GM12892 (cell line): ENCODE measurements around the gene LLGL2.

Experiments used
- POLR2A ChIP-seq: IDR thresholded peaks from 2 replicates; pipeline ENCODE4 v1.6.1; 2011; ENCODE audit warnings: low read depth, low read length, control low read depth
- POLR2AphosphoS5 ChIP-seq: IDR thresholded peaks from 2 replicates; pipeline ENCODE4 v1.6.1; 2011; ENCODE audit warnings: low read depth, low read length, control low read depth
- TAF1 ChIP-seq: IDR thresholded peaks from 2 replicates; pipeline ENCODE4 v1.6.1; 2011; ENCODE audit warnings: low read depth, mild to moderate bottlenecking, control low read depth, low read length, borderline replicate concordance

DNA sequence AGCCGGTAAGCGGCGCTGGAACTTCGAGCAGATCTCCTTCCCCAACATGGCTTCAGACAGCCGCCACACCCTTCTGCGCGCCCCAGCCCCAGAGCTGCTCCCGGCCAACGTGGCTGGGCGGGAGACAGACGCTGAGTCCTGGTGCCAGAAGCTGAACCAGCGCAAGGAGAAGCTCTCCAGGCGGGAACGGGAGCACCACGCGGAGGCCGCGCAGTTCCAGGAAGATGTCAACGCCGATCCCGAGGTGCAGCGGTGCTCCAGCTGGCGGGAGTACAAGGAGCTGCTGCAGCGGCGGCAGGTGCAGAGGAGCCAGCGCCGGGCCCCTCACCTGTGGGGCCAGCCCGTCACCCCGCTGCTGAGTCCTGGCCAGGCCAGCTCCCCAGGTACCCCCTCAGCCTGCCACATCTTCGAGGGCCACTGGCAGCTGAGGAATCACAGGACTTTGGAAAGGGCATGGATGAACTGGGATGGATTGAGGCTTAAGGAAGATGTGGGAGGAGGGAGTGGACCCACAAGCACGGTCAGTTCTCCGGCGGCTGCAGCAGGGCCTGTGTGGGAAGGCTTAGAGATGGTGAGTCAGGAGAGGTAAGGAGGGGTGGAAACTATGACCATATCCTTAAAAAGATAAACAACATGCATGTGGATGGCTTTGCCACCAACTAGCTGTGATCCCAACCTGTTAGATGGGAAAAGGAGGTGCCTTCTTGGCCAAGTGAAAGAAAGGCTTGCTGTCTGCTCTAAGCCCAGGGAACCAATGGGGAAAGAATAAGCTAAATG lies 3.4 kb upstream of the LLGL2 start:
- no peak for TF ChIP-seq POLR2A
- TF ChIP-seq TAF1, result no peak
- TF ChIP-seq POLR2AphosphoS5, result no peak
